AG09309 (cell line): Measurements from ENCODE around the gene PRKAR1B.

Experiments used
- DNase-seq: peaks from one replicate; pipeline ENCODE4 v3.0.0-alpha.2; 2010; ENCODE audit warnings: low read depth
- H3K4me3 ChIP-seq: 2 replicates; pipeline ENCODE4 v1.5.1; 2011; ENCODE audit warnings: mild to moderate bottlenecking, low read depth, low read length, moderate library complexity; ENCODE audit not compliant: control insufficient read depth
- TF ChIP-seq, protein P1 (sequence below): IDR thresholded peaks from 2 replicates; pipeline ENCODE4 v1.5.1; 2011; ENCODE audit warnings: mild to moderate bottlenecking, low read depth, low read length, inconsistent platforms; ENCODE audit not compliant: insufficient read depth, control insufficient read depth; ENCODE audit errors: missing control alignments

Gene PRKAR1B

DNA sequence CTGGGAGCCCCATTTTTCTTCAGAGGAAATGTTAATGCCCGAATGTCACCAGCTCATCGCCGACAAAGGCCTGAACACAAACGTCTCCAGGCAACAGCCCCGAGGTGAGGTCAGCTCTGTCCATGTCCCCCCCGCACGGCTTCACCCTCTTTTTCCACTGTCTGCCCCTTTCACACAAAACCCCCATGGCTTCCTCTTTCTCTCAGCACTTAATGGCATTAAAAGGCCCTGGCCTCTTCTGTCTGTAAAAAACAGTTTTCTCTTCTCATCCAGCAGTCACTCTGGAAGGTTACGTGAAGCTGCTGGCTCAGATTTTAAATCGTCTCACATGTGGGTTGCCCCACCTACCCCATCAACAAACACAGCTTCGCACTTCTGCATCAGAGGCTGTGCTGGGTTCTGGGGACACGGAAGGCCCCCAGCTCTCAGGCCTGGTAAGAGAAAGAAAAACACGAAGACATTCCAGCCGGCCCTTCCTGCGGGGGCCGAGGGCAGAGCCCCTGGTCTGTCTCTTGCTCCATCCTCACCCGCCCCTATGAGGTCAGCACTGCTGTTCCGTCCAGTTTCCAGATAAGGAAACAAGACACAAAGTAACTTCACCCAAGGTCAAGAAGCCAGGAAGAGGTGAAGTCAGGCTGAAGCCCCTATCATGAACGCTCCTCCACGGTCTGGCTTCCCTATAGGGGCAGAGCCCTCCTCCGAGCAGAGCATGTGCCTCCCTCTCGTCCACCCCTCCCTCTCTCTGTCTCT lies 116.4 kb downstream of the PRKAR1B start:
- TF ChIP-seq, protein P1, sequence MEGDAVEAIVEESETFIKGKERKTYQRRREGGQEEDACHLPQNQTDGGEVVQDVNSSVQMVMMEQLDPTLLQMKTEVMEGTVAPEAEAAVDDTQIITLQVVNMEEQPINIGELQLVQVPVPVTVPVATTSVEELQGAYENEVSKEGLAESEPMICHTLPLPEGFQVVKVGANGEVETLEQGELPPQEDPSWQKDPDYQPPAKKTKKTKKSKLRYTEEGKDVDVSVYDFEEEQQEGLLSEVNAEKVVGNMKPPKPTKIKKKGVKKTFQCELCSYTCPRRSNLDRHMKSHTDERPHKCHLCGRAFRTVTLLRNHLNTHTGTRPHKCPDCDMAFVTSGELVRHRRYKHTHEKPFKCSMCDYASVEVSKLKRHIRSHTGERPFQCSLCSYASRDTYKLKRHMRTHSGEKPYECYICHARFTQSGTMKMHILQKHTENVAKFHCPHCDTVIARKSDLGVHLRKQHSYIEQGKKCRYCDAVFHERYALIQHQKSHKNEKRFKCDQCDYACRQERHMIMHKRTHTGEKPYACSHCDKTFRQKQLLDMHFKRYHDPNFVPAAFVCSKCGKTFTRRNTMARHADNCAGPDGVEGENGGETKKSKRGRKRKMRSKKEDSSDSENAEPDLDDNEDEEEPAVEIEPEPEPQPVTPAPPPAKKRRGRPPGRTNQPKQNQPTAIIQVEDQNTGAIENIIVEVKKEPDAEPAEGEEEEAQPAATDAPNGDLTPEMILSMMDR = no peak
- no peak for DNase-seq
- H3K4me3 ChIP-seq = no peak overlapping the region

DNA sequence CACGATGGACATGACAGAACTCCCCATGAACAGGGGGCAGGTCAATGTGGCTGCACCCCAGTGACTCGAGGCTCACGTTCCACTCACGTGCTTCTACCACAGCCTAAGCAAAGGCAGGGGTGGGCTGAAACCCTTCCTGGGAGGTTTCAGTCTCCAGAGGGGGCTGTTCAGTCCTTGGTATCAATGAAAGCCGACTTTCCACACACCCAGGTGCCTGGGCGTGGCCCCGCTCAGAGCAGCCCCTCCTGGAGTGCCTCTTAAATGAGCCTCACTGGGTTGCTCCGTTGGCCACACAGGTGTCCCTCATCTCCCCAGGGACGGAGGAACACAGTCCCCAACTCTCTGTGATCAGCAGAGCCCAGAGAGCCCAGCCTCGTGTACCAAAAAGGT lies 116.9 kb downstream of the PRKAR1B start:
- TF ChIP-seq, protein P1 = no peak
- no peak for DNase-seq
- no peak overlapping the region for H3K4me3 ChIP-seq

DNA sequence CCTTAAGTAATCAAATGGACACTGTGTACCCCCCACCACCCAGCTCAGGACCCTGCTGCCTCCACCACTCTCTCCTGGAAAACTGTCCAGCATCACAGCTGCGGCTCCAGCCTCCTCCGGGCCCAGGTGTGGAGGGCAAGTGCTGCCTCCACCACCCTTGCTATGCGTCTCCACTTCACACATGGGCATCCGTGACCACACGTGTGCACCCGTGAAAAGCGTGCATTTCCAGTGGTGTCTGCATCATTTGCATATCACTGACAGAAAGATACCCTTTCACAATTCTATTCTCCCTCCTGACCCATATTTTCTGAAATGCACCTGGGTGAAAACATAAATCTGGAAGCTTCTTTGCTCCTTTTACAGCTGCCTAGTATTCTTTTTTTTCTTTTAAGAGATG lies 117.7 kb downstream of the PRKAR1B start:
- H3K4me3 ChIP-seq = no peak overlapping the region
- DNase-seq = no peak
- TF ChIP-seq, protein P1 = no peak

DNA sequence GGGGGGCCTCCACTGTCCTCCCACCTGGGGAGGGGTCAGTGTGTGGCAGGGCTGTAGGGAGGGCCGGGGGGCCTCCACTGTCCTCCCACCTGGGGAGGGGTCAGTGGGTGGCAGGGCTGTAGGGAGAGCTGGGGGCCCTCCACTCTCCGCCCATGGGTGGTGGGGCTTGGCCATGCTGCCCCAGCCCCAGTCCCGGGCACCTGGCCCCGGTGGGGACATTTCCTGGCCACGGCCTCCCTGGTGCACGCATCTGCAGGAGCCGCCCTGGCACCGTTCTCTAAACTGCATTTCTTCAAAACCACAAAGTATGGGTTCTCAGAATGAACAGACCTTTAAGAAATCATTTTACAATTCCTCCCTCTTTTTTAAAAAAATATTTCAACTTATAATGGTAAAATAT lies 118.1 kb downstream of the PRKAR1B start:
- H3K4me3 ChIP-seq = no peak overlapping the region
- TF ChIP-seq, protein P1 = no peak
- DNase-seq = no peak

DNA sequence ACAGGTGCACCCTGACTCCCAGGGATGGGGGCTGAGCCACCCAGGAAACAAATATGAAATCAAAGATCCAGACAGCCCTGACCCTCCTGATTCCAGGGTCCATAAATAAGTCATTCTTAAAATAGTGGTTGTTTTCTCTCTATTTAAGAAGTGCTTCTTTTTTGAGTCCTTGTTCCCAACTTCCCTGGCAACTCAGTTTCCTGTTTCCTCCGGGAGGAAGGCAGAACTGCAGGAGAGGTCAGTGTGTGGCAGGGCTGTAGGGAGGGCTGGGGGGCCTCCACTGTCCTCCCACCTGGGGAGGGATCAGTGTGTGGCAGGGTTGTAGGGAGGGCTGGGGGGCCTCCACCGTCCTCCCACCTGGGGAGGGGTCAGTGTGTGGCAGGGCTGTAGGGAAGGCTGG lies 118.7 kb downstream of the PRKAR1B start:
- H3K4me3 ChIP-seq = no peak overlapping the region
- TF ChIP-seq, protein P1 = no peak
- no peak for DNase-seq

DNA sequence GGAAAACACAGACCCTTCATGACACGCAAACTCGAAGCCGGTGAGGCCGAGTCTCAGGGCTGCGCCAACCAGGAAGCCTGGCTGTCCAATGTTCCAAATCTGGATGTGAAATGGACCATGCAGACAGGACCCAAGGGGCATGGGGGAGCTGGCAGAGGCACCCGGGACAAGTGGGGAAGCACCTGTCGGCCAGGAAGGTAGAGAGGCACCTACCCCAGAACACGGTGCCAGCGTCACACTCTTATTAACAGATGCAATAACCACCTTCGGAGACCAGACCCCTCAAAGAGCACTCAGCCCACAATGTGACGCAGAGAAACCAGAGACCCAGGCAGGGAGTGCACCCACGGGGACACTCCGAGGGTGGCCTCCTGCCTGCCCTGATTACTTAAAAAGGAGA lies 119.1 kb downstream of the PRKAR1B start:
- no peak overlapping the region for H3K4me3 ChIP-seq
- TF ChIP-seq, protein P1 = no peak
- no peak for DNase-seq

DNA sequence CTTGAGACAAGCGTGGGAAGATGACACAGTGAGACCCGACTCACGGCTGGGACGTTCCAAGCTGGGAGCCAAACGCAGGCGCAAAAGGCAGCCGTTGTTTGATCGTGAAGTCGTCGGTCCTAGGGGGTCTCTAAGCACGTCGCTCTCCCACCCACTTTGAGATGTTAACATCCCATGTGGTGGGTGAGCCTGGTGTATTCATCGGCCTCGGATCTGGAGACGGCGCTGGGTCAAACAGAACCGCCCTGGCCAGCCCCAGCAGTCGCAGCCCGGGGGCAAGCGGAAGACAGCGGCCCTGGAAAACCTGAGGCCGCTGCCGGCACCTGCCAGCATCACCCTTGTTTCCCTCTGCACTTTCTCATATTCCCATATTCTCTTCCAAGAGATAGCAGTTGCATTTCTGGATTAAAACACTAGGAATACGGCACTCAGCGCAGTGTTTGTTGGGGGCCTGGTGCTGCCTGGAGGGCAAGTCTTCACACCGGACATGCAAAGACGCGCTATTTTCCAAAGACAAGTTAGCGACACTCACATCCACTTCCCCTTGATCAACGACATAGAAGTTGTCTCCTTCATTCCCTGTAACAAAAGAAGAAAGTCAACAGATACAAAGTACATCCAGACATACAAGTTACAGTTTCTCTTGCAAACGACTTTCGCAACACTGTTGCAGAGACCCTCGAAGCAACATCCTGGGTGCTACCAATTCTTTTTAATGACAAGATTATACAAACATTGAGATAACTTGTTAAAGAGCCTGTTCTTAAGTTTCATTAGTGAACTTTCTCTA lies 121.2 kb downstream of the PRKAR1B start:
- TF ChIP-seq, protein P1 = no peak
- H3K4me3 ChIP-seq = no peak overlapping the region

More for the DNA sequence above, 121.2 kb downstream of the PRKAR1B start:
- DNase-seq = no peak
